B cell (primary cell): ENCODE results near the gene EMC10.

Experiments used
- EZH2 ChIP-seq: IDR thresholded peaks from 2 replicates; pipeline ENCODE4 v1.6.1; 2012; ENCODE audit warnings: borderline replicate concordance, low read depth, mild to moderate bottlenecking, moderate library complexity, low read length; ENCODE audit not compliant: insufficient read depth, poor library complexity, severe bottlenecking
- TF ChIP-seq, protein P1 (sequence below): fragments of 200-600 bp; IDR thresholded peaks from one replicate; pipeline ENCODE4 v1.8.0; 2022; ENCODE audit warnings: antibody characterized with exemption, mild to moderate bottlenecking

- TF ChIP-seq, protein P1, sequence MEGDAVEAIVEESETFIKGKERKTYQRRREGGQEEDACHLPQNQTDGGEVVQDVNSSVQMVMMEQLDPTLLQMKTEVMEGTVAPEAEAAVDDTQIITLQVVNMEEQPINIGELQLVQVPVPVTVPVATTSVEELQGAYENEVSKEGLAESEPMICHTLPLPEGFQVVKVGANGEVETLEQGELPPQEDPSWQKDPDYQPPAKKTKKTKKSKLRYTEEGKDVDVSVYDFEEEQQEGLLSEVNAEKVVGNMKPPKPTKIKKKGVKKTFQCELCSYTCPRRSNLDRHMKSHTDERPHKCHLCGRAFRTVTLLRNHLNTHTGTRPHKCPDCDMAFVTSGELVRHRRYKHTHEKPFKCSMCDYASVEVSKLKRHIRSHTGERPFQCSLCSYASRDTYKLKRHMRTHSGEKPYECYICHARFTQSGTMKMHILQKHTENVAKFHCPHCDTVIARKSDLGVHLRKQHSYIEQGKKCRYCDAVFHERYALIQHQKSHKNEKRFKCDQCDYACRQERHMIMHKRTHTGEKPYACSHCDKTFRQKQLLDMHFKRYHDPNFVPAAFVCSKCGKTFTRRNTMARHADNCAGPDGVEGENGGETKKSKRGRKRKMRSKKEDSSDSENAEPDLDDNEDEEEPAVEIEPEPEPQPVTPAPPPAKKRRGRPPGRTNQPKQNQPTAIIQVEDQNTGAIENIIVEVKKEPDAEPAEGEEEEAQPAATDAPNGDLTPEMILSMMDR = no peak
- no peak for TF ChIP-seq EZH2
Observed at GRCh38 chr19:50510700-50511068, 34.4 kb downstream of the EMC10 start.
